GM13976 (cell line): Measurements from ENCODE around the gene KCTD13.
A peak's percentile ranks its signal among the peaks of the same experiment; 100 is the strongest.

ENCODE experiments used
- DNase-seq: peaks from one replicate; pipeline ENCODE4 v3.0.0; 2012; ENCODE audit warnings: low spot score
- CTCF ChIP-seq: IDR thresholded peaks from 2 replicates; pipeline ENCODE4 v1.5.1; 2012; ENCODE audit warnings: borderline replicate concordance, mild to moderate bottlenecking; ENCODE audit not compliant: insufficient read depth; ENCODE audit errors: extremely low read depth, missing control alignments, control extremely low read depth
- in situ Hi-C: fragments of 300-500 bp; cut with MboI; formaldehyde crosslinking; loops from one replicate; pipeline ENCODE4 v1.12.0; 2022; ENCODE audit warnings: low sequenced_read_pairs, mixed read lengths, inconsistent platforms; ENCODE audit not compliant: unreplicated experiment

Gene KCTD13

GRCh38 chr16:29972500-29972899, 46.5 kb upstream of the KCTD13 start:
- no peak for DNase-seq
- no peak for TF ChIP-seq CTCF
- in situ Hi-C loops: loop anchor here (10.0 kb wide), 1 partner anchor 58 kb away; no protein-coding TSS in a partner anchor

- DNase-seq: no peak
- in situ Hi-C loops: loop anchor here (10.0 kb wide), 1 partner anchor 57 kb away; no protein-coding TSS in a partner anchor
- no peak for TF ChIP-seq CTCF
Measured at GRCh38 chr16:29971304-29971703, 45.3 kb upstream of the KCTD13 start.

- no peak for DNase-seq
- in situ Hi-C loops: no loop called here
- TF ChIP-seq CTCF: no peak
Measured at GRCh38 chr16:29968205-29968604, 42.2 kb upstream of the KCTD13 start.

- TF ChIP-seq CTCF: no peak
- in situ Hi-C loops: no loop called here
- DNase-seq: no peak
Measured at GRCh38 chr16:29963021-29963743, 37.2 kb upstream of the KCTD13 start.

- no peak for TF ChIP-seq CTCF
- no peak for DNase-seq
- in situ Hi-C loops: no loop called here
Measured at GRCh38 chr16:29962344-29962994, 36.4 kb upstream of the KCTD13 start.

- DNase-seq: peak; percentile 99
- in situ Hi-C loops: no loop called here
- no peak for TF ChIP-seq CTCF
Measured at GRCh38 chr16:29961479-29962343, 35.7 kb upstream of the KCTD13 start, which contains the start of gene TMEM219. TSS of gene TMEM219 (plus strand) at chr16:29962079. CDS start at chr16:29963144, 1,065 bp downstream.
